Mesendoderm (in vitro differentiated cells): ENCODE data around the gene C1S.

Experiments used
- DNase-seq: peaks from one replicate; pipeline ENCODE4 v3.0.0; 2013
- H2AK5ac ChIP-seq: 2 replicates; pipeline ENCODE4 v1.6.1; 2013; ENCODE audit warnings: low read length, inconsistent platforms
- H2BK120ac ChIP-seq: 2 replicates; pipeline ENCODE4 v1.6.1; 2013; ENCODE audit warnings: low read depth, mild to moderate bottlenecking, low read length, moderate library complexity, mixed read lengths
- H2BK15ac ChIP-seq: replicated peaks from 2 replicates; pipeline ENCODE4 v1.6.1; 2013; ENCODE audit warnings: low read depth, mild to moderate bottlenecking, moderate library complexity
- H2BK5ac ChIP-seq: 2 replicates; pipeline ENCODE4 v1.6.1; 2013; ENCODE audit warnings: low read length, inconsistent platforms
- H3K18ac ChIP-seq: 2 replicates; pipeline ENCODE4 v1.6.1; 2013; ENCODE audit warnings: mild to moderate bottlenecking, low read length, mixed read lengths
- H3K23ac ChIP-seq: one replicate; pipeline ENCODE4 v1.6.1; 2013; ENCODE audit warnings: low read length
- H3K27ac ChIP-seq: 2 replicates; pipeline ENCODE4 v1.5.1; 2013; ENCODE audit warnings: low read depth, mild to moderate bottlenecking, inconsistent platforms, low read length, moderate library complexity
- H3K27me3 ChIP-seq: 2 replicates; pipeline ENCODE4 v1.6.1; 2013; ENCODE audit warnings: low read length, control low read depth, mild to moderate bottlenecking, inconsistent platforms; ENCODE audit not compliant: insufficient read depth, poor library complexity
- H3K36me3 ChIP-seq: 2 replicates; pipeline ENCODE4 v1.6.1; 2013; ENCODE audit warnings: low read length, inconsistent platforms; ENCODE audit not compliant: control insufficient read depth, insufficient read depth
- H3K4ac ChIP-seq: one replicate; pipeline ENCODE4 v1.6.1; 2013; ENCODE audit warnings: low read depth, mild to moderate bottlenecking, low read length, moderate library complexity
- H3K4me1 ChIP-seq: 2 replicates; pipeline ENCODE4 v1.6.1; 2013; ENCODE audit warnings: low read depth, low read length, inconsistent platforms; ENCODE audit not compliant: control insufficient read depth
- H3K4me2 ChIP-seq: 2 replicates; pipeline ENCODE4 v1.6.1; 2013; ENCODE audit warnings: low read length
- H3K4me3 ChIP-seq: 2 replicates; pipeline ENCODE4 v1.5.1; 2013; ENCODE audit warnings: mild to moderate bottlenecking, low read length
- H3K56ac ChIP-seq: one replicate; pipeline ENCODE4 v1.6.1; 2013; ENCODE audit warnings: low read length
- H3K79me1 ChIP-seq: 2 replicates; pipeline ENCODE4 v1.6.1; 2013; ENCODE audit warnings: low read length, inconsistent platforms
- H3K79me2 ChIP-seq: 2 replicates; pipeline ENCODE4 v1.6.1; 2013; ENCODE audit warnings: mild to moderate bottlenecking, low read length; ENCODE audit not compliant: control insufficient read depth, insufficient read depth
- H3K9ac ChIP-seq: 2 replicates; pipeline ENCODE4 v1.6.1; 2013; ENCODE audit warnings: low read length, inconsistent platforms
- H4K5ac ChIP-seq: one replicate; pipeline ENCODE4 v1.6.1; 2013; ENCODE audit warnings: low read length
- H4K8ac ChIP-seq: one replicate; pipeline ENCODE4 v1.6.1; 2013; ENCODE audit warnings: low read depth, mild to moderate bottlenecking, control low read depth, low read length, moderate library complexity
- WGBS: extraction: QIAGEN DNeasy Blood & Tissue Kit; methylation state at CpG from one replicate; pipeline ENCODE4 v1.1.7; 2013; ENCODE audit warnings: low lambda C conversion rate, missing lambda C conversion rate; ENCODE audit not compliant: insufficient coverage; ENCODE audit errors: extremely low coverage; 5-methylcytosine and 5-hydroxymethylcytosine counted together

The C1S gene

GRCh38 chr12:7113389-7113871, 52.9 kb downstream of the C1S start:
- no CpG with 5 or more reads among the region's 5 CpGs for WGBS
- Histone ChIP-seq H3K4ac (no peak overlapping the region), H3K18ac (no peak overlapping the region)

GRCh38 chr12:7114008-7114407, 53.5 kb downstream of the C1S start:
- H3K4me3 ChIP-seq: no peak overlapping the region
- no peaks in the 10 kb centered on the region for H3K36me3 ChIP-seq
- H3K56ac ChIP-seq: no peak overlapping the region
- no peak overlapping the region for H2BK15ac ChIP-seq
- no CpG with 5 or more reads among the region's 11 CpGs for WGBS
- H4K5ac ChIP-seq: no peak overlapping the region
- H3K4ac ChIP-seq: no peak overlapping the region
- H3K4me2 ChIP-seq: no peak overlapping the region
- no peak overlapping the region for H3K18ac ChIP-seq
- H3K4me1 ChIP-seq: no peaks in the 10 kb centered on the region
- H3K23ac ChIP-seq: no peak overlapping the region
- no peaks in the 10 kb centered on the region for H3K79me1 ChIP-seq
- H4K8ac ChIP-seq: no peak overlapping the region
- no peak overlapping the region for H2AK5ac ChIP-seq
- no peaks in the 10 kb centered on the region for H3K27me3 ChIP-seq
- H3K27ac ChIP-seq: no peak overlapping the region
- DNase-seq: no peak
- H2BK120ac ChIP-seq: no peak overlapping the region
- H3K9ac ChIP-seq: no peak overlapping the region
- no peaks in the 10 kb centered on the region for H3K79me2 ChIP-seq
- H2BK5ac ChIP-seq: no peak overlapping the region

More at GRCh38 chr12:7113389-7113871, 52.9 kb downstream of the C1S start:
- Histone ChIP-seq H2BK15ac (no peak overlapping the region), H3K4me1 (no peaks in the 10 kb centered on the region), H3K27me3 (no peaks in the 10 kb centered on the region), H3K27ac (no peak overlapping the region), H4K5ac (no peak overlapping the region), H2BK5ac (no peak overlapping the region), H4K8ac (no peak overlapping the region), H2BK120ac (no peak overlapping the region), H3K56ac (no peak overlapping the region), H2AK5ac (no peak overlapping the region), H3K36me3 (no peaks in the 10 kb centered on the region), H3K23ac (no peak overlapping the region), H3K4me2 (no peak overlapping the region), H3K9ac (no peak overlapping the region), H3K4me3 (no peak overlapping the region), H3K79me2 (no peaks in the 10 kb centered on the region), H3K79me1 (no peaks in the 10 kb centered on the region)
- DNase-seq: peak; percentile 54

- no peak overlapping the region for H2BK120ac ChIP-seq
- WGBS: no CpG with 5 or more reads among the region's 6 CpGs
Measured at GRCh38 chr12:7114851-7115250, 54.3 kb downstream of the C1S start.

GRCh38 chr12:7116196-7116595, 55.7 kb downstream of the C1S start:
- Histone ChIP-seq H3K9ac (no peak overlapping the region), H3K18ac (no peak overlapping the region), H4K8ac (no peak overlapping the region), H2BK120ac (no peak overlapping the region), H3K4me2 (no peak overlapping the region), H3K23ac (no peak overlapping the region), H3K79me2 (no peaks in the 10 kb centered on the region), H3K56ac (no peak overlapping the region), H3K4ac (no peak overlapping the region), H2AK5ac (no peak overlapping the region), H2BK15ac (no peak overlapping the region), H3K4me3 (no peak overlapping the region), H3K36me3 (no peaks in the 10 kb centered on the region), H4K5ac (no peak overlapping the region), H3K27ac (no peak overlapping the region), H3K27me3 (no peaks in the 10 kb centered on the region), H3K4me1 (no peaks in the 10 kb centered on the region), H2BK5ac (no peak overlapping the region), H3K79me1 (no peaks in the 10 kb centered on the region)
- DNase-seq: no peak
- WGBS: no CpG with 5 or more reads among the region's 3 CpGs

More at GRCh38 chr12:7114851-7115250, 54.3 kb downstream of the C1S start:
- H3K4me1 ChIP-seq: no peaks in the 10 kb centered on the region
- no peak for DNase-seq
- no peaks in the 10 kb centered on the region for H3K27me3 ChIP-seq
- no peak overlapping the region for H3K9ac ChIP-seq
- H4K5ac ChIP-seq: no peak overlapping the region
- no peak overlapping the region for H3K4ac ChIP-seq
- H2BK5ac ChIP-seq: no peak overlapping the region
- H3K18ac ChIP-seq: no peak overlapping the region
- H3K79me2 ChIP-seq: no peaks in the 10 kb centered on the region
- H2BK15ac ChIP-seq: no peak overlapping the region
- H2AK5ac ChIP-seq: no peak overlapping the region
- no peak overlapping the region for H3K56ac ChIP-seq
- no peak overlapping the region for H3K23ac ChIP-seq
- H4K8ac ChIP-seq: no peak overlapping the region
- H3K27ac ChIP-seq: no peak overlapping the region
- no peaks in the 10 kb centered on the region for H3K79me1 ChIP-seq
- H3K4me2 ChIP-seq: no peak overlapping the region
- no peak overlapping the region for H3K4me3 ChIP-seq
- H3K36me3 ChIP-seq: no peaks in the 10 kb centered on the region

- Histone ChIP-seq H3K27me3 (no peaks in the 10 kb centered on the region), H3K4me3 (no peak overlapping the region)
- no CpG with 5 or more reads among the region's 9 CpGs for WGBS
Measured at GRCh38 chr12:7116916-7117315, 56.4 kb downstream of the C1S start.

GRCh38 chr12:7117670-7118069, 57.2 kb downstream of the C1S start:
- H3K9ac ChIP-seq: no peak overlapping the region
- no CpG with 5 or more reads among the region's 3 CpGs for WGBS
- H2BK120ac ChIP-seq: no peak overlapping the region
- H3K79me1 ChIP-seq: no peaks in the 10 kb centered on the region
- H2BK5ac ChIP-seq: no peak overlapping the region
- no peak overlapping the region for H3K18ac ChIP-seq
- H2AK5ac ChIP-seq: no peak overlapping the region
- no peak overlapping the region for H3K4me3 ChIP-seq
- H3K27ac ChIP-seq: no peak overlapping the region
- H3K27me3 ChIP-seq: no peaks in the 10 kb centered on the region
- no peak for DNase-seq
- no peak overlapping the region for H3K4ac ChIP-seq
- no peaks in the 10 kb centered on the region for H3K36me3 ChIP-seq
- H4K5ac ChIP-seq: no peak overlapping the region
- no peak overlapping the region for H4K8ac ChIP-seq
- no peaks in the 10 kb centered on the region for H3K4me1 ChIP-seq
- no peaks in the 10 kb centered on the region for H3K79me2 ChIP-seq
- no peak overlapping the region for H3K56ac ChIP-seq
- H3K23ac ChIP-seq: no peak overlapping the region
- H2BK15ac ChIP-seq: no peak overlapping the region
- no peak overlapping the region for H3K4me2 ChIP-seq

More at GRCh38 chr12:7116916-7117315, 56.4 kb downstream of the C1S start:
- Histone ChIP-seq H3K56ac (no peak overlapping the region), H4K8ac (no peak overlapping the region), H2BK5ac (no peak overlapping the region), H4K5ac (no peak overlapping the region), H3K27ac (no peak overlapping the region), H2BK15ac (no peak overlapping the region), H3K18ac (no peak overlapping the region), H3K36me3 (no peaks in the 10 kb centered on the region), H3K79me2 (no peaks in the 10 kb centered on the region), H3K9ac (no peak overlapping the region), H3K23ac (no peak overlapping the region), H3K4me1 (no peaks in the 10 kb centered on the region), H3K79me1 (no peaks in the 10 kb centered on the region), H2BK120ac (no peak overlapping the region), H2AK5ac (no peak overlapping the region), H3K4me2 (no peak overlapping the region), H3K4ac (no peak overlapping the region)
- DNase-seq: no peak
